Measurements from ENCODE around the gene OR2T35.
"Not testable (repeated sequence)": the region's sequence is repeated elsewhere in the genome, so short reads cannot be mapped to it uniquely, and the experiment has no call there.

Gene OR2T35, protein sequence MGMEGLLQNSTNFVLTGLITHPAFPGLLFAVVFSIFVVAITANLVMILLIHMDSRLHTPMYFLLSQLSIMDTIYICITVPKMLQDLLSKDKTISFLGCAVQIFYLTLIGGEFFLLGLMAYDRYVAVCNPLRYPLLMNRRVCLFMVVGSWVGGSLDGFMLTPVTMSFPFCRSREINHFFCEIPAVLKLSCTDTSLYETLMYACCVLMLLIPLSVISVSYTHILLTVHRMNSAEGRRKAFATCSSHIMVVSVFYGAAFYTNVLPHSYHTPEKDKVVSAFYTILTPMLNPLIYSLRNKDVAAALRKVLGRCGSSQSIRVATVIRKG

DNA sequence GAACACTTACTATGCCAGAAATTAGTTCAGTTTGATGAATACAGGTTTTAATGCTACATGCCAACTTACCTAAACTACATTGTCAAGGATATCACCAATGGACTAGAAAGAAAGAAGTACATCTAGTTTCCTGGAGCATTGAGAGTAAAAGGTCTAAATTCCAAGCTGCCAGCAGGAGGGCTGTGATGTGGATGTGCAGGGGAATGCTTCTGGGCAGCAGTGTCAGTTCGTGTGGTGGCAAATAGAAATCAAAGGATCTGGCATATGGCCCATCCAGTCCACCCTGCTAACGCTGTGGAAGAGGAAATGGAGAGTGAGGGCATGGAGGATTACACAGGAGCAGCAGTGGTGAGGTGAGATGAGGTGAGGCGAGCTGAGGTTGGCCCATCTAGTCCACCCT, at the start of gene OR2T35:
Gene OR2T35, minus strand, starts transcription at position 101 of the 400 bp plus-strand sequence. CDS start 6,020 bp downstream, outside the sequence.
- not testable (repeated sequence) for DNase-seq

DNA sequence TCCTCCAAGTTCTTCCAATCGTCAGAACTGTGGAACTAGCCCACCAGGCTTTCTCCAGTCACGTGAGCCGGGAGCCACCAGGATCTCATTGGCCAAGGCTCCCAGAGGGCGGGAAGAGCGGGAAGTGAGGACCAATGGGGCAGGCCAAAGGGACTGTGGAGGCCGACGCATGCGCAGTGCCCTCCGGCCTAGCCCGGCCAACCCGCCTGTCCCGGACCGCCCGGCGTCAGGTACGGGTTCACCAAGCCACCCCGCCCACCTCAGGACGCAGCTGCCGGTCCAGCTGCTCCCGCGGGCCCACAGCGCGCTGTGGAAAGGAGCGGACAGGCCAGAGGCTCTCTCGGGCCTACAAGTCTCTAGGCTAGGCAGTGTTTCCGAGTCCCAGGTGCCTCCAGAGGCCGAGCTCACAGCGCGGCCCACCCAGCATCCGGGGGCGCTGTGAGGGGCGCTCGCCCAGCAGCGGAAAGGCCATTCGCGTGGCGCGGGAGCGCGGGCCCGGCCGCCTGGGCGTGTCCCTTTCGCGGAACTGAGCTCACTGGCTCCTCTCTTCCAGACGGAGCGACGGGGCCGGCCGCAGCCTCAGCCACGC, 46.6 kb upstream of the OR2T35 start:
- DNase-seq = no peak

DNA sequence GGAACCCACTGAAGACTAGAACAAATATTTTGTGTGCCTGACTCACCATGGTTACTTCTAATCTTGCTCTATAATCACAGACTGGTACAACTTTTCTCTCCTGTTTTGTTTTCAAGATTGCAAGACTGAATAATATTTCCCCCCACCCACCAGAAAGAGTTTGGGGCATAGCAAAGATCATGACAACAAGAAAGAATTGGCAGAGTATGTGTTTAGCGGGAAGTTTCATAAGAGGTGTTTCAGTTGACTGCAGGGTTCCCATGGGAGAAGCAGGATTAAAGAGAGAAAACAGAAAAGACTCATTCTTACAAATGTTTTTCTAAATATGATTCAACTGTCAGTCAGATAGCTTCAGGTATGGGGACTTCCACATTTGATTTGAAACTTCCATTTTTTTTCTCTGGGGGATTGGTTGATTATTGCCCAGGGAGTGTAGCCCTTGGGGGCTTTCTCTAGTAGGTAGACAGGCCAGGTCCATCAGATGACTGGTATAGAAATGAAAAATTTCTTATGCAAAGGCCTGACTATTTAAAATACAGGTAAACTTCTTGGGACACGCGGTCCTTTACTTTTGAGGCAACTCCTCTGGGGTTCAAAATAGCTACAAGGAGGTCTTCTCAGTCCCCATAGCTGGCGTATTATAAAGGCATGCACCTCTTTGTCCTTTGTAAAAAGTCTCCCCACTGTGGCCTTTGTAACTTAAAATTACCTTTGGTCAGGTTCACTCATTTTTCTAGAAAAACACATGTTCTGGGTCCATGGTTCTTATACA, 43.6 kb upstream of the OR2T35 start:
- no peak for DNase-seq

DNA sequence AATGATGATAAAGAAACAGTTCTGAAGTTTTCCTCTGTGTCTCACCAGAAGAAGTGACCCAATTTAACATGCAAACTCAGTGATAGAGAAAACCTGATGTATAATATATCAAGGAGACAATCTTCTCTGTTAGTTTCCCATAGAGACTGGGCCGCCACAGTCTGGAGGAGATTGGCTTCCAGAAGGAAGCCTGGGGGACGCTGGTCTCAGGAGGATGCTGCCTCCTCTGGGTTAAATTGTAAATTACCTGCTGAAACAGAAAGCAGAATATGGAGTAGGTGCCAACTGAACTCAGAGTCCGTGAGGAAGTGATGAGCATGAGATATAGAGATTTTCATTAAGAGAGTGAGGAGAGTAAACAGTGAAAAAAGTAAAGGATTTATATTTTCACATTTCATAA, 41.7 kb upstream of the OR2T35 start:
- no peak for DNase-seq

DNA sequence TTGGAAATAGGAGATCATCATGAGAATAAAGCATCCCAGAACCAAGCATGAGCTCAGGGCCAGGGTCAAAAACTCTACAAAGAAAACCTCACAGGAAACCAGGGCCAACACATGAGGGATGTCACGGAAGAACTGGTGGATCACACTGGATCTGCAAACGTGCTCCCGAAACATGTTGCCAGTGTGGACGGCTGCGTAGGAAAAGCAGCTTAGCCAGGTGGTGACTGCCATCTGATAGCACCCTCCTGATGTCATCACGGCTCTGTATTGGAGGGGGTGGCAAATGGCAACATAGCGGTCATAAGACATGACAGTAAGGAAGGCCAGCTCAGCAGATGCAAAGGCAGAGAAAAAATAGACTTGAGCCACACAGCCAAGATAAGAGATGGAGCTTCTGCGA, 36.6 kb upstream of the OR2T35 start:
- no peak for DNase-seq

DNA sequence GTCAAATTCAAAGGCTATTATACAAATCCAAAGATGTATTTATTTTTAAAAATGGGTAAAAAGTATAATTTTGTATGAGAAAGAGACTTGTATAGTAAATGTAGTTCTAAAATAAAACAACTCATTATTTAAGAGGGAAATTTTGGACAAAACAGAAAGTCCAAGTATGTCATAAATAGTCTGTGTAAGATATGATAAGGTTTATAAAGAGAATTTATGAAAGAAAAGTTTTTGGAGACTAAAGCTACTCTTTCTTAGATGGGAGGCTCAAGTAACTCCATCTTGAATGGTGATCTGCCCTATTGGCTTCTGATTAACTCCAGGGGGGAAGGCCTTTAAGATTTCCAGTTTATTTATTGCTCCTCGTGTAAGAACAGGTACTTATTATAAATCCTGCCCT, 24.9 kb upstream of the OR2T35 start:
- no peak for DNase-seq

DNA sequence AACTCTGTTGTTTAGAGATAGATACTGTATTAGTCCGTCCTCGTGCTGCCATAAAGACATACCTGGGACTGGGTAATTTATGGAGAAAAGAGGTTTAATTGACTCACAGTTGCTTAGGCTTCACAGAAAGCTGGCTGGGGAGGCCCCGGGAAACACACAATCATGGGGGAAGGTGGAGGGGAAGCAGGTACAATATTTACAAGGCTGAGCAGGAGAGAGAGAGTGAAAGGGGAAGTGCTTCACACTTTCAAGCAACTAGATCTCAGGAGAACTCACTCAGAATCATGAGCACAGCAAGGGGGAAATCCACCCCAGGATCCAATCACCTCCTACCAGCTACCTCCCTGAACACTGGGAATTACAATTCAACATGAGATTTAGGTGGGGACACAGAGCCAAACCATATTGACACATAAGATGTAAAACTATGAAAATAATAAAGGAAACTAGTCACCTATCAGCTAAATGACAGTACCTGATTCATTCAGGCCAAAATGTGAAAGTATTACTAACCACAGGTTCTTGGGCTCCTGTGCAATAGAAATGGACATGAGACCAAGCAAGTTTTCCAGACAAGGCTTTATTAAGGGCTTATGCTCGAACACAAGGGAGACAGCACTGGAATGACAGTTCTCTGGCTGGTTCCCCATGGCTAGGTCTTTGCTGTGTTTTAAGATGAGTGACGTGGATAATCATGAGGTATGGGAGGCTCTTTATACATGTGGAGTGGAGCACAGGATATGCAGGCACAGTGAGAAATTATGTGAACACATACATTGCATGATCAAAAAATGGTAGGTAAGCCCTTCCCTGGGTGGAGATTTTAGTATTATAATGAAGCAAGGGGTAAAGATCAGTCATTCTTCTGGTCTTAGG, 18.6 kb upstream of the OR2T35 start:
- not testable (repeated sequence) for DNase-seq

DNA sequence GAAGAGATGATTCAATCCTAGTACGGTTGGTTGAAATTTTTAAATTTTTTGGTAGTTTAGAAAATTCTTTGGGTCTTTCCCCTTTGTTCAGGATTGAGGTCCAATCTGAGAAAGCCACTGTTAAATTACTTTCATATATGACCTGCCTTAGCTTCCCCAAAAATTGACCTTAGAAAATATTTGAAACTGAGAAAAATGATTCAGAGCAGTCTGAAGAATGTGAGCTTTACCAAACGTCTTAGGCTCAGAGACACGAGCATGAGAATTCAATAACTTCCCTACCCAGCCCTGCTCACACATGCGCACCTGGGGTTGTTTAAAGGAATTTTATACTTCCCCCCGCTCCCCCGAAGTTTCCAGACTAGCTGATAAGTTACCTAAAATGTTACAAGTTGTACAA, 11.7 kb upstream of the OR2T35 start:
- not testable (repeated sequence) for DNase-seq

DNA sequence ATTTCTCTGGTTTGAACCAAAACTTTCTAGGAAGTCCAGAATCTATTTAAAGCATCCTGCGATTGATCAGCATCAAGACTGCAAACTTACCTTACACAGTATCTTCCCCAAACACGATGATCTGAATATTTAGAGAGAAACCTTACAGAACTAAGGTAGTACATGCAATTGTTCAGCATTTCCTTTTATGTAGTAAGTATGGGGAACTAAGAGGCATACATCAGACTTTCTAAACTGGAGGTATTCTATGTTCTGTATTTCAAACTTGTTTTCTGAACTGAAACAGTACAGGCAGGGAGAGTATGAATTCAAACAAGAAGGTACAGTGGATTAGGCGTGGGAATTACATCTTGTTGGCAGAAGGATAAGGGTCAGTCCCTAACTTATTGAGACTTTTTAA, 10.3 kb upstream of the OR2T35 start, which contains the start of gene OR2T27:
Gene OR2T27, minus strand, starts transcription at position 175 of the 400 bp plus-strand sequence. CDS start 4,644 bp downstream, outside the sequence.
- DNase-seq = not testable (repeated sequence)

DNA sequence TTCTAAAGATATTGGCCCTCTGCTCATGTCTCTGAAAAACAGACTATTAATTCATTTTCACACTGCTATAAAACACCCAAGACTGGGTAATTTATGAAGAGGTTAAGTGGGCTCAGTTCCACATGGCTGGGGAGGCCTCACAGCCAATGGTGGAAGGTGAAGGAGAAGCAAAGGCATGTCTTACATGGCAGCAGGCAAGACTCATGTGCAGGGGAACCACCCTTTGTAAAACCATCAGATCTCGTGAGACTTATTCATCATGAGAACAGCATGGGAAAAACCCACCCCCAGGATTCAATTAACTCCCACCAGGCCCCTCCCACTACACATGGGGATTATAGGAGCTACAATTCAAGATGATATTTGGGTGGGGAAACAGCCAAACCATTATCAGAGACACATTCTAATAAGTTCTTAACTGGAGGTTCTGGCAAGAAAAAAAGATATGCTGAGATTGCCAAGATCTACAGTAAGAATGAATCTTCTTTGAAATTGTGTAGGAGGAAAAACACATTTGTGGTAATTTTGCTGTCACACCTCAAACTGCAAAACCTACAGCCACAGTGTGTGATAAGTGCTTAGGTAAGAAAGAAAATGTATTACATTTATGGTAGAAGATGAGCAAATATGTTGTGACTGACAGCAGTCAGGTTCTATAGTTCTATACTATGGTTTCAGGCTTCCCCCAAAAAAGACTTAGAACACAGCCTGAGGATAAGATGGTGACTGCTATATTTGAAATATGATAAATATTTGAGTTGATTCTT, 3.9 kb upstream of the OR2T35 start:
- not testable (repeated sequence) for DNase-seq

DNA sequence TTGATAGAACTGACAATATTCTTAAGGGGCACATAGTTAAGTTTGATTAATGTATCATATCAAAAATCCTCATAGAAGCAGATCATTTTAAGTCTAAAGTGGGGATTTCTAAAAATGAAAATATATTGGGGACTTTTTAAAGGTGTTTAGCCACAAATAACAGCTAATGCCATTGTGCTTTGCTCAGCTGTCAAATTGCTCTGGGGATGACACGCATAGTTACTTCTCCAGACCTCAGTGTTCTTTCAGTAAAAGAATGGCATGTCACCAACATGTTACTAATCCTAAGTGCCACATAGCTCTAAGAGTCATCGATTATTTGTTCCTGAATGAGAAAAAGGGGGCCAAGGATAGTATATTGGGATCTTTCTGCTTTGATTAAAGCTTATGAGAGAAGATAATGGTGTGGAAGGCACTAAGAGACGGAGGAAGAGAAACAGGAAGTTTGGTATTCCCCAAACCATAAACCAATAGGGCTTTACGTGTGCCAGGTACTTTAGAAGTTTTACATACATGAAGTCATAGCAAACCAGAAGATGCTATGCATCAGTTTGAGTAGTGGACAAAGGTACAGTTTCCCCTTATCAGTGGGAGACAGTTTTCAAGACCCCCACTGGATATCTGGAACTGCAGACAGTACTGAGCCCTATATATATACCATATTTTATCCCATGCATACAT, 2.0 kb downstream of the OR2T35 start:
- DNase-seq = not testable (repeated sequence)

DNA sequence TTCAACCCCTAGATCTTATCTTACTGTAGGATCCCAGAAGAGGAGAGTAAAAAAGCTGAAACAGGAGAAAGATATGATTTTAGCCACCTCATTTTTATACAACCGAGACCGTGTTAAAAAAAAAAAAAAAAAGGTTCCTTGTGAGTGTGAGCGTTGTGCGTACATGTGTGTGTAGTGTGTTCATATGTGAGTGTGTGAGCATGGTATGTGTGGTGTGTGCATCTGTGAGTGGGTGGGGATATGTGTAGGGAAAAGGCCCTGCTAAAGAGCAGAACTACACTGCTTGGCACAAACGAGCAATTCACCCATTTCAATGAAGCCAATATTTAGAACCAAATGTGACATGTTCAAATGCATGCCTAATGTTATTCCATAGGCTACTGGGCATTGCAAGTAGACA, 3.5 kb downstream of the OR2T35 start:
- DNase-seq = not testable (repeated sequence)

DNA sequence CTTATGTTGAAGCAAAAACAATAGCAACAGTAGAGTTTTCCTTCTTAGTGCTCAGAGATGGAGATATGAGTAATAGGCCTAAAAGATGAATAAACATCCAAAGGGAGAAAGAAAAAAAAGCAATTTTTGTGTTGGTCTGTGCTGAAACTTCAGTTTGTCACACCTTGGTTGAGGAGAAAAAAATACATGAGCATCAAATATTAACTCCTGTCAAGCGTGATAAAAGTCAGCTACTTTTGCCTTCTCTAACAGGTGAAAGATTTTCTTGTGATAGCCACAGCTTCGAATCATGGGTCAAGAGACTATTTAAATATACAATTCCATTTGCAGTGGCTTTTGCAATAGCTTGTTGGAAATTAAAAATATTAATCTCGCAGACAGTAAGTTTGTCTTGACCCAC, 4.2 kb downstream of the OR2T35 start:
- DNase-seq = not testable (repeated sequence)

DNA sequence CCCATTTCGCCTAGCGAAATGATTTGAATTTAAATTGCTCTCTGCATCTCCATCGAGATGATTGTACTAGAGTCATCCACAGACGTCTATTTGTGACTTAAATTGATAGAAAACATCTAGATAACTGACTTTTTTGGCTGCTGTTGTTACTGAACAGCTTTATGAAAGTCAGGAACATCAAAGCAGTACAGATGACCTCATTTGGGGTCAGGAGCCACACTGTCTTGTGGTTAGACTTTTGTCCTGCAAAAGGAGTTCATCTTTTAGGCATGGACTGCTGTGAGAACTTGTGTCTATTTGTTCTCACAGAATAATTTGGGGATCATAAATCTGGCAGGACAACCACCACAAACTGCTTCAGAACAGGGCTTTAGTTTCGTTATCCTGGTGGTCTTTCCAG, 5.4 kb downstream of the OR2T35 start:
- not testable (repeated sequence) for DNase-seq

DNA sequence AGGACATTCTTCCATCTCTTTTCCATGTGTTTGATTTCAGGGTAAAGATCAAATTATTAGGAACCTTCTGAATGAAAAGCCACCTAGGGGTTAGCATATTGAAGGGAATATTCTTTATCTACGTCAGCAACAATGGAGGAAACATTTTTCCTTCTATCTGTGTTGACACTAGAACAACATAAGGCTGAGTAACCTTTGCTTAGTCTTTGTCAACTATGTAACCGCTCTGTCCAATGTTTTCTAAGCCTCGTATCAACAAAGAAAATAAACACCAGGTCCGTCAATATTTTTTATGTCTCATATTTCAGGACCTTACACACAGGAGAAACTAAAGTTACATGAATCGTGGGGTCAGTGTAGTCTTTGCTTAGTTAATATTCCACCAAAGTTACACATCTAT, 8.5 kb downstream of the OR2T35 start:
- not testable (repeated sequence) for DNase-seq

DNA sequence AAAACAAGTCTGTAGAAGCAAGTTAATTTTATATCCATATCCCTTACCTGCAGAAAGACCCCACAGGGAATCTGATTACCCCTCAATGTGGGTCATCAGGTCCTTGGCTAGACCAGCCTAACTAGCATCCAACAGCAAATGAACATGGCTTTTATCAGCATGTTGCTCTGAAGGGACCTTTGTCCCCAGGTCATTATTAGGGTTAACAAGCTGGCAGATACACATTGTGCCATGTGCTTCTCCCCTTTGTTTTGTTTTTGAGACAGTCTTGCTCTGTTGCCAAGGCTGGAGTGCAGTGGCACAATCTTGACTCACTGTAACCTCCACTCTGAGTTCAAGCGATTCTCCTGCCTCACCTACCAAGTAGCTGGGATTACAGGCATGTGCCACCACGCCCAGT, 10.1 kb downstream of the OR2T35 start, which contains the start of gene OR2T11:
Gene OR2T11, minus strand, starts transcription at position 101 of the 400 bp plus-strand sequence. CDS start 7,963 bp downstream, outside the sequence.
- not testable (repeated sequence) for DNase-seq

DNA sequence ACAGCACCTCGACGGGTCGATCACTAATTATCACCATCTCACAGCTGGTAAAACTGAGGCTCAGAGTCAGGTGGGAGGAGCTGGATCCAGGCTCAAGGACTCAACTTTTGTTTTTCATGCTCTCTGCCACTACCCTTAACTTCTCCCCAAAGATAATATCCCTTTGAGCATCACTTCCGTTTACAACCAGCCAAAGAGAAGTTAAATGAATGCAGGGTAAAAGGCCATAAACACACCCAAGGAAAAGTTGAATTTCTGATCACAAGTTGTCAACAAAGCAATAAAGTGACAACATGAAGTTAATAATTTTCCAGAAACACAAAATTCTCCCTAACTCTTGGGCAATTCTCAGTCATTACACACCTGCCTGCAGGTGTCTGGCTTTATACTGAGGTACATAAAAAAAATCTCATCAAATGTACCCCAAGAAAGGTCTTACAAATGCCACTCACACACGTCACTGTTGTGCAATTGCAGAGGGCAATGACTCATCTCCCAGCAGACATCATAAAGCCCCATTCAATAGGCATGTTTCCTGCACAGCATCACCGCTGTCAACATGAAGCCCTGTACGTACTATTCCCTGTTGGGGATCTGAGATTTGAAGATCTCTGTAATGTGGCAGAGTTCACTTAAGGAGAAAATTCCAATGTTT, 13.6 kb downstream of the OR2T35 start:
- DNase-seq = no peak

DNA sequence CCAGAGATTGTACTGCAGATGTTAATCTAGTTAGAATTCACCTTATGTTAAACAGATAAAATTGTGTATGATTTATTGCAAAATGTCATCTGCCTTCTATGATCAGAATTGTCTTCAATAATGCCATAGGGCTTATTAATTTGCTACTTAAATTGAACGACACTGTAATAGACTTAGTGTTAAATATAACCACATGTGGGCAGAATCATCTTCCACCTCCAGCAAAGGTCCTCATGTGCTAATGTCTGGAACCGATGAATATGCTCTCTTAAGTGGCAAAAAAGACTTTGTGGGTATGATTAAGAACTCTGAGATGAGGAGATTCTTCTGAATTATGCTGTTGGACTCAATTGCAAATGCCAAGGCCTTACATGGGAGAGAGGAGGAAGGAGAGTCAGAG, 14.5 kb downstream of the OR2T35 start:
- DNase-seq = no peak

DNA sequence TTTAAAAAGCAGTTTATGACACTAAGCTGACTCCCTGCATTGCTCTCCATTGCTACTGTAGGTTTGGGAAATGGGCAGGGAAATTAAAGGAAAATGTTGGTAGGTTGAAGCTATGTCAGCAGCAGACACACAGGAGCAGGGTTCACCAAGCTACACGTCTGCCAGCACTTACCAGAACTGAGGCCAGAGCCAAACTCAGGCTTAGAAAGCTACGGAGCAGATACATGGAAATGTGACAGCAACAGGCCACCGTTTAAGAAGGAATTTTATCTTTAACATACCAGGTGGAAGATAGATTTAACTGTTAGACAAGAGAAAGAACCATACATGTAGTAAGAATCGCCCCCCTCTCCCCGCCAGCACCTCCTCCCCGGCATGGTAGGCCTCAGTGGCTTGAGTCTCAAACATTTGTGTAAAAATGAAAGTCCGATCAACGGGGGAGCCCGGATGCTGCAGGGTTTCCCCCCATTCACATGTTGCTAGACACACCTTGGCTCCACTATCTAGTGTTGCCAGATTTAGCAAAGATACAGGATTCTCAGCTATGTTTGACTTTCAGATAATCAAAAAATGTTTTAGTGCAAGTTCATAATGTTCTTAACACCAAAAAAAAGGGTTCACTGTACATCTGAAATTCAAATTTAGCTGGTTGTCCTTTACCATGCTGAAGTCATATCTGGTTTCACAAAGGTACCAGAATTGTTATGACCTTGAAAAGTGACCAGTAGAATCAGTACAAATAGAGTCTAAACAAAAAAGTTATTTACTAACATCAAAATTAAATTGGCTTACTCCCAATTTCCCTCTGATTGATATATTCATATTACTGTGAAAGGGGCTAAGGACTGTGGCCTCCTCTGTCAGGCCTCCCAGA, 16.9 kb downstream of the OR2T35 start:
- DNase-seq = no peak

Data from fibroblast of upper back skin (primary cell).